ENCODE results near the gene SLC7A8.
"Not testable (repeated sequence)": the region's sequence is repeated elsewhere in the genome, so short reads cannot be mapped to it uniquely, and the experiment has no call there.

SLC7A8 gene

GRCh38 chr14:23183479-23183878 is at the start of gene SLC7A8:
TSS of gene SLC7A8 (minus strand) at chr14:23183660. CDS start at chr14:23182914, 746 bp downstream.
- peak; percentile 43 for DNase-seq

DNA sequence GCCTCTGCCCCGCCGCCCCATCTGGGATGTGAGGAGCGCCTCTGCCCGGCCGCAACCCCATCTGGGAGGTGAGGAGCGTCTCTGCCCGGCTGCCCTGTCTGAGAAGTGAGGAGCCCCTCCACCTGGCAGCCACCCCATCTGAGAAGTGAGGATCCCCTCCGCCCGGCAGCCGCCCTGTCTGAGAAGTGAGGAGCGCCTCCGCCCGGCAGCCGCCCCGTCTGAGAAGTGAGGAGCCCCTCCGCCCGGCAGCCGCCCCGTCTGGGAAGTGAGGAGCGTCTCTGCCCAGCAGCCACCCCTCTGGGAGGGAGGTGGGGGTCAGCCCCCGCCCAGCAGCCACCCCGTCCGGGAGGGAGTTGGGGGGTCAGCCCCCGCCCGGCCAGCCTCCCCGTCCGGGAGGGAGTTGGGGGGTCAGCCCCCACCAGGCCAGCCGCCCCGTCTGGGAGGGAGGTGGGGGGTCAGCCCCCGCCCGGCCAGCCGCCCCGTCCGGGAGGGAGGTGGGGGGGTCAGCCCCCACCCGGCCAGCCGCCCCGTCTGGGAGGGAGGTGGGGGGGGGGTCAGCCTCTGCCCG is 48.9 kb upstream of the SLC7A8 start:
- DNase-seq: not testable (repeated sequence)

GRCh38 chr14:23228812-23229211 is 45.4 kb upstream of the SLC7A8 start:
- DNase-seq: no peak

GRCh38 chr14:23227566-23227965 is 44.1 kb upstream of the SLC7A8 start:
- no peak for DNase-seq

DNA sequence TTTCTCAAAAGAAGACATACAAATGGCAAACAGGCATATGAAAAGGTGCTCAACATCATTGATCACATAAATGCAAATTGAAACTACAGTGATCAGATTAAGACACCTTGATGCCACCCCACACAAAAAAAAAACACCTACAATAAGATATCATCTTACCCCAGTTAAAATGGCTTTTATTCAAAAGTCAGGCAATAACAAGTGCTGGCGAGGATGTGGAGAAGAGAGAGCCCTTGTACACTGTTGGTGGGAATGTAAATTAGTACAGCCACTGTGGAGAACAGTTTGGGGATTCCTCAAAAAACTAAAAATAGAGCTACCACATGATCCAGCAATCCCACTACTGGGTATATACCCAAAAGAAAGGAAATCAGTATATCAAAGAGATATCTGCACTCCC is 41.5 kb upstream of the SLC7A8 start:
- not testable (repeated sequence) for DNase-seq

GRCh38 chr14:23219075-23219474 is 35.6 kb upstream of the SLC7A8 start:
- DNase-seq: no peak

GRCh38 chr14:23217032-23218020 is 33.9 kb upstream of the SLC7A8 start:
- DNase-seq: no peak

DNA sequence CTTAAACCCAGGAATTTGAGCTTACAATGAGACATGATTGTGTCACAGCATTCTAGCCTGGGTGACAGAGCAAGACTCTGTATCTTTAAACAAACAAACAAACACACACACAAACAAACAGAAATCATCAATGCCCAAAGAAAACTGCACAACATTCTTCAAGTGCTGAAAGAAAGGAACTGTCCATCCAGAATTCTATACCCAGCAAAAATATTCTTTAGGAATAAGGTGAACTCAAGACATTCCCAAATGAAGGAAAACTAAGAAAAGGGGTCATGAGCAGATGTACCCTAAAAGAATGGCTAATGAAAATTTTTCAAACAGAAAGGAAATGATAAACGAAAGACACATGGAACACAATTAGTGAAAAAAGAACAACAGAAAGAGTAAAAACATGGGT is 32.0 kb upstream of the SLC7A8 start:
- no peak for DNase-seq

DNA sequence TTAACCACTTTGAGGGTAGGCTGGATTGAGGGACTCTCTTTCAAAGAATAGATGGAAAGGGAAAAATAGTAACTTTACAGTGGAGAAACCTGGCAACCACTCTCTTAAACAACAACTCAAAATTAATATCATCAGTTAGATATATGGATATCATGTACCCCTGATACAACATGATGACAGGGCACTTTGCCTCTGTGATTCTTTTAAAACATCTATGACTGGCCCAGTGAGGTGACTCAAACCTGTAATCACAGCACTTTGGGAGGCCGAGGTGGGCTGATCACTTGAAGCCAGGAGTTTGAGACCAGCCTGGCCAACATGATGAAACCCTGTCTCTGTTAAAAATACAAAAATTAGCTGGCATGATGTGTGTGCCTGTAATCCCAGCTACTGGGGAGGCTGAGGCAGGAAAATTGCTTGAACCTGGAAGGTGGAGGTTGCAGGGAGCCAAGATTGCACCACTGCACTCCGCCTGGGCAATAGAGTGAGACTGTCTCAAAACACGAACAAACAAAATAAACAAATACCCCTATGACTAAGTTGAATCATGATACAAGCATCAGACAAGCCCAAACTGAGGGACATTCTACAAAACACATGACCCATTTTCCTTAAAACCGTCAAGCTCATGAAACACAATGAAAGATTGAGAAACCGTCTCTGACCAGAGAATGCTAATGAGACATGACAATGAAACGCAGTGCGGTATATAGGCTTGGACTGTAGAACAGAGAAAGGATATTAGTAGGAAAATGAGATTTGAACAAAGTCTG is 26.4 kb upstream of the SLC7A8 start:
- DNase-seq: no peak

- no peak for DNase-seq
Observed at GRCh38 chr14:23208324-23208723, 24.9 kb upstream of the SLC7A8 start.

- DNase-seq: no peak
Observed at GRCh38 chr14:23207146-23207540, 23.7 kb upstream of the SLC7A8 start.

DNA sequence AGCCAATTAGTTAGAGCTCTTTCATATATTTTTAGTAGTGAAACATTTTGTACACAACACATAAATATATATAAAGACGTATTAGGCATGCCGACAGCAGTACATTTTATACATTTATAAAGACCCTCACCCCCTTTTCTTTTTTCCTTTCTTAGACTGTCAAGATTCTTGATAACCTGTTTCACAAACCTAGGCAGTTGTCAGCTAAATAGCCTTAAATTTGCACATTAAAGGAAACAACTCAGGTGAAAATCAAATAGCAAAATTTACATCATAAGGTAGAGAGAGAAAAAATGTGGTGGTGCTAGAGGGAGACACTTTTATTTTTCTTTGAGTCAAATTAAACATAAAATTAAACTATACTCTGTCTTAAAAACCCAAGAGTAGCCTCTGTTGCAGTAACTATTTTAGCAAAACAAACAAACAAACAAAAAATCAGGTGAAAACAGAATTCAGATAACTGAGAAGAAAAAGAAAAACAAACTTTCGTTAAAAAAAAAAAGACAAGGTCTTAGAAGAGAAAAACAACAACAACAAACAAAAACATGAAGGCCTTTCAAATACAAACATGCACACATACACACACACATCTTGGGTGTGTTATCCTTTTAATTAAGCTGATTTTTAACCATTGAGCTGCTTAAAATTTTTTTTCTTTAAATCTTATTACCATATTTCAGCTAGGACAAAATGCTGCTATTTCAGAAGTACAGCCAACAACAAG is 23.1 kb upstream of the SLC7A8 start:
- no peak for DNase-seq

DNA sequence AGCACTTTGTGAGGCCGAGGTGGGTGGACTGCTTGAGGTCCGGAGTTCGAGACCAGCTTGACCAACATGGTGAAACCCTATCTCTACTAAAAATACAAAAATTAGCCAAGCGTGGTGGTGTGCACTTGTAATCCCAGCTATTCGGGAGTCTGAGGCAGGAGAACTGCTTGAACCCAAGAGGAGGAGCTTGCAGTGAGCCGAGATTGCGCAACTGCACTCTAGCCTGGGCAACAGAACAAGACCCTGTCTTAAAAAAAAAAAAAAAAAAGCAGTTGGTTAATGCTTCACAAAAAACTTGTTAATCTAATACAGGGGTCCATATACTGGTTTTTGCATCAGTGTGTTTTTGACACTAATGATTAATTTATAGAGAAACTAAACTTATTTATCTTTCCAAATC is 18.5 kb upstream of the SLC7A8 start:
- DNase-seq: no peak

DNA sequence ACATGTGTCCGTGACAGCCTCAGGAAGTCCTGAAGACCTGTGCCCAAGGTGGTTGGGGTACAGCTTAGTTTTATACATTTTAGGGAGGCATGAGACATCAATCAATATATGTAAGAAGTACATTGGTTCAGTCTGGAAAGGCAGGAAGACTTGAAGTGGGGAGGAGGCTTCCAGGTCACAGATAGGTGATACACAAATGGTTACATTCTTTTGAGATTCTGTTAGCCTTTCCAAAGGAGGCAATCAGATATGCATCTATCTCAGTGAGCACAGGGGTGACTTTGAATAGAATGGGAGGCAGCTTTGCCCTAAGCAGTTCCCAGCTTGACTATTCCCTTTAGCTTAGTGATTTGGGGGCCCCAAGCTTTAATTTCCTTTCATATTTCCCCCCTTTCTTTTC is 15.7 kb upstream of the SLC7A8 start:
- not testable (repeated sequence) for DNase-seq

GRCh38 chr14:23196487-23196886 is 13.0 kb upstream of the SLC7A8 start:
- DNase-seq: not testable (repeated sequence)

GRCh38 chr14:23195552-23196101 is 12.2 kb upstream of the SLC7A8 start:
- no peak for DNase-seq

DNA sequence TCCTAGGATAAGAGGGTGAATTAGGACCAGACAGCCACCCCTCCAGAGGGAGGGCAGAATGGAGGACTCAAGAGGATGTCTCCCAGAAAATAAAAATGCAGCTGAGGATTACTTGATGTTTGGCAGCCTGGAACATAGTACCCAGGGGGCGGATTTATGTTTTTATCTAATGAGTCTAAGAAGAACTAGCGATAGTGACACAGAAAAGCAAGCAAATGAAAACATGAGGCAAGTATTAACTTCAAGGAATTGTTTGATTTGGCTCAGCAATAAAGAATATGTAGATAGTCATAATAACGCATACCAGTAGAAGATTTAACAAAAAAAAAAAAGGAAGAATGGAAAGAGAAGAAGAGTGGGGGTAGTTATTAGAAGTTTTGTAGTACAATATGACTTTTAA is 10.0 kb upstream of the SLC7A8 start:
- DNase-seq: no peak

GRCh38 chr14:23187925-23188324 is 4.5 kb upstream of the SLC7A8 start:
- DNase-seq: no peak

- DNase-seq: peak; percentile 19
Observed at GRCh38 chr14:23186913-23187654, 3.6 kb upstream of the SLC7A8 start.

DNA sequence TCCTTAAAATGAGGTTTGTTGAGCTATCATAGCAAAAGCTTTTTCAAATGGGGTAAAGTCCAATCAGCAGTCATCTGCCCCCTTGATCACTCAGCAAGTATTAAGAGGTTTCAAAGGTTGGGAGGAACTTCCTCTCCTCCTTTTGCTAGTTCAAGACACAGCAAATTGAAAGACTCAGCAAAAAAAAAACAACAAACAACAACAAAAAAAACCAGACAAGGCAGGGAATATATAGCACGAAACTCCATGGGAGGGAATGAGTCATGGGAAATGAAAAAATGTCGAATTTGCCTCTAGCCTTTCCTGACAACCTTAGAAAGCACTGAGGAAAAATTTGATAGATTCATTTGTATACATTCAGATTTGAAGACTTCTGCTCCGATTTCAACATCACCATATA is 1.6 kb upstream of the SLC7A8 start:
- DNase-seq: no peak

GRCh38 chr14:23183158-23183470 is 346 bp downstream of the SLC7A8 start:
- no peak for DNase-seq
